LHCN-M2 (cell line): ENCODE measurements around the gene MUC2. TPM values are rescaled to one million over a fixed set of nuclear protein-coding genes. Genes with fewer than 3 reads are reported as not detected.

Experiments used
- DNase-seq: peaks from one replicate; pipeline ENCODE4 v3.0.0-alpha.2; 2012; ENCODE audit warnings: low read depth
- total RNA-seq: library from RNA; depleted of rRNA; stranded (reverse); fragments of >200 nt; gene quantifications from 2 replicates; pipeline ENCODE4 v1.2.3, GENCODE V29; 2014; rRNA removed

Gene MUC2
- total RNA-seq, 1 experiment from 2014 or later, result not detected

DNA sequence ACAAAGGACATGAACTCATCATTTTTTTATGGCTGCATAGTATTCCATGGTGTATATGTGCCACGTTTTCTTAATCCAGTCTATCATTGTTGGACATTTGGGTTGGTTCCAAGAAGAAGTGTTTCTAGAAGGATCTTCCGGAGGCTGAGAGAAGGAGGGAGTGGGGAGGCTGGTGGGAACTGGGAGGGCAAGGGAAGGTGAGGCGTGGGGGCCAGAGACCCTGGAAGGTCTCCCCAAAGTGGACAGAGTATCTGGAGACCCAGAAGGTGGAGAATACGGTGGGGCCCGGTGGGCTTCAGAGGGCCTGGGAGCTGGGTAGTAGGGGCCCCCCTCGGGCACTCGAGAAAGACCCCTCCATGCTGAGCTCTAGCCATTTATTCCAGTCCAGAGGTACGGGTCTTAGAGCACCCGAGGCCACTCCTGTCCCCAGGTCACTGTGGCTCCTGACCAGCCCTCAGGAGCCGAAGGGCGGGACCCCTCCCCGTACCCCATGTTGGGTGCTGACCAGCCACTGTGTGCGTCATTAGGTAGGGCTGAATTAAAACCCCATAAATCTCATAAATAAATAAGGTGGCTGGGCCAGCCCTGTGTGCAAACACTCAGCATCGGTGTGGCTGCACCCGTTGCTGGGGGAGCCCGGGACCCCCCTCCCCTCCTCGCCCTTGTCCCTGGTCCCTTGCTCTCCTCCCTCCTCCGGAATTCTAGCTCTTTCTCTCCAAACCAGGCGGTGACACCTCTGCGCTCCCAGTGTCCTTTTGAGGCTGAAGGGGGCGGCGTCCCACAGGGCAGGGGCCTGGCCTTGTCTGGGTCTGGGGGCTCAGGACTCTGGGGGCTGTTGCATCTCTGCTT is 44.3 kb downstream of the MUC2 start:
- no peak for DNase-seq

DNA sequence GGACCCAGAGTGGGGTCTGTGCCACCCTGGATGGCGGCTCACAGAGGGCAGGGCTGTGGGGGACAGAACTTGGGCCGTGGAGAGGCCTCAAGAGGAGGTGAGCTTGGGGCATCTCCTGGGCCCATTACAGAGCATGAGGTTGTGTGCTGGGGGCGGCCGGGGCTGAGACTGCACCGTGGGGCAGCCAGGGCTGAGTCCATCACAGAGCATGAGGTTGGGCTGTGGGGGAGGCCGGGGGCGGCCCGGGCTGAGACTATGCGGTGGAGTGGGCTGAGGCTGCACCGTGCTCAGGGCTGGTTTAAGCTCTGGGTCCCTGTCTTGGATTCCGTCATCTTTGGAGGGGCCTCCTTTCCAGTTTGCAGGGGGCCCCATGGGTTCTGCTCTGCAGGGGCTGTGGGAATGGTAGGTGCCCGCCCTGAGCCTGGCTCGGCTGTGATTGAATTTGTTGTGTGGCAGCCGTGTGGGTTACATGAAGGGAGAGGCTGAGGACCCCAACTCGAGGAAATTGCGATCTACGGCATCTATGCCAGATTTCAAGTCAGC is 45.0 kb downstream of the MUC2 start:
- DNase-seq, result no peak

DNA sequence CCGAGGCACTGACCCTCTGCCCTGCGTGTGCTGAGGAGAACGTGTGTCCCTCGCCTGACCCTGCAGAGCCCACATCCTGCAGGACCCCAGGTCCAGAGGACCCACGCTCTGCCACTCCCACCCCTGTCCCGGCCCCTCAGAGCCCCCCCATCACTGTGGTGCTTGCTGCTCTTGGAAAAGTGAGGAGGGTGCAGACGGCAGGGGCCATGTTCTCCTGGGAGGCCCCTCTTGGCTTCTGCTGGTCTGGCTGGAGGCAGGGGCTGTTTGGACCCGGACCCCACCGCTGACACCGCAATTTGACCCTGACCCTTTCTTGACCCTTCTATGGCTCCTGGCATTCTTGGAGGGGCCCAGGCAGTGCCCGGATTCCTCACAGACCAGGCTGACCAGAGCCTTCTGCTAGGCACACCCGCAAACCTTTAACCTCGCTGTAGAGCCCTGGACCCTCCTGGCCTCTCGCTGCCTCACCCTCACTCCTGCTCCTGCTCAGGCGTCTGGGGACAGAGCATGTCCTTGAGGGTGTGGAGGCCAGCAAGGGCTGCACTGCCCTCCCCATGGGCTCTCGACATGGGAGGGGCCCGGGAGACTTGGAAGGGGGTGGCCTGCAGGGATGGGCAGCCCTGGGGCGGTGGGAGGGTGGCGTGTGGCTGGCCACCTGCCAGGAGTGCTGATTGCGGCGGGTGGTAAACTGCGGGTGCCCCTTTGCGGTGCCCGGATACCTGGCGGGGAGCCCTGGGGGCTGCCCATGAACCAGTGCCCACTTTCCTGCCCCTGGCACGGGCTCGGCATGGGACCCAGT is 46.1 kb downstream of the MUC2 start:
- no peak for DNase-seq

DNA sequence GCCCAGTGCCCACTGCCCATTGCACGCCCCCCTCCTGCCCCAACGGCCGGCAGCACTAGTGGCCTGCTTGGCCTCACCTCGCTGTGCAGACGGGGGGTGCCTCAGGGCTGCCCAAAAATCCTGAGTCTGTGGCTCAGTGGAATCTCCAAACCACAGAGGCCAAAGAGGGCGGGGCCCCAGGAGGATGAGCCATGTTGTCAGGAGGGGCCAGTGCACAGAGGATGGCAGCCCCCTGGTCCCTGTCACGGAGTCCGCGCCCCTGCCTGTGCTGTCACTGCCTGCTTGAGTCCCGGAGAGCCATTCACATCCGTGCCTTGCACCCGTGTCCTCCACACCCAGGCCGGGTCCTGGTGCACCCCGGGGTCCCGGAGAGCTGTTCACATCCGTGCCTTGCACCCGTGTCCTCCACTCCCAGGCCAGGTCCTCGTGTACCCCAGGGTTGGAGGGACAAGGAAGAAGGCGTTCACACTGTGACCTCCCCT is 46.7 kb downstream of the MUC2 start:
- DNase-seq, result no peak

DNA sequence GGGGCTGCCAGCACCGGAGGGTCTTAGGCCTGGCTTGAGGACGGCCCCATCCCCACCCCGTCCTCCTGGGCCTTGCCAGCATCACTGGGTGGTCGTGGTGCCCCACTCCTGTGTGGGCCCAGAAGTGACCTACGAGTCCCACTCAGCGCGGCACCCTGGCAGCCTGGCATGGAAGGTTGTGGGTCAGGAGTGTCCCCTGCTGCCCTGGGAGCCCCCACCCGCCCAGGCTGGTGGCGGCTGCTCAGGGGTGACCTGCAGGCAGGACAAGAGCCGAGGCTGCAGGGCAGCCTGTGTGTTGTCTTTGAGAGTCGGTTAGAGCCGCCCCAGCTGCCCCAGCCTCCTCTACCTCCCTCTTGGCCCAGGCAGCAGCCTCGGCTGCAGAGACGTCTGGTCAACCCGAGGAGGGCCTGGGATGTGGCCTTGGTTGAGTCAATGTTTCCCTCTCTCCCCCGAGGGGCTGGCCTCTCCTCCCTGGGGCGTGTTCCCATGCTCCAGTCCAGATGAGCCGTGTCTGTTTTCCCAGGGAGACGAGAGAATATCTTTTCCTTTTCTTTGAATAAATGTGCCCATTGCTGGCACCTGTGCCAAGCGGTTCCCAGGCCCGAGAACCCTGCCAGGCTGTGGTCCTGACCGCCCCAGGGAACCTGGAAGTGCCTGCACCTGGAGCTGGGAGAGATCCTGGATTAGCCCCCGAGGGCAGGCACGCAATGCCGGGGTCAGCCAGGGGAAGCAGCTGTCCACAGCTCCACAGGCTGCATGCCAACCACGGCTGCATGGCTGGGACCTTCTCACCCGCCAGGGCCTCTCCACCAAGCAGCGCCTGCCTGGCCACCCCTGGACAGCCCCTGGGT is 47.4 kb downstream of the MUC2 start:
- no peak for DNase-seq

DNA sequence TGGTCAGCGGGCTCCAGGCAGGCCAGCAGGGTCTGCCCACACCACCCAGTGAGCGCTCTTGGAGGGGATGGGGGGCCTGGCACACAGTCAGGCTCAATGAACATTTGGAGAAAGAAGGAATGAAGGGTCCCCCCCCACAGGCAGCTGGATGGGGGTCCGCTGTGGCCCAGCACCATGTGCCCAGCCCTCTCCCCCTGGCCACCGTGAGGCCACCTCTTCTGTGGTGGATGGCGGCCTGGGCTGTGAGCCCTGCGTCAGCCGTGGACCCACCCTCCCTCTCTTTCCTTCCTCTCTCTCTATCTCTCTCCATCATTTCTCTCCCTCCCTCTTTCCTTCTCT is 48.0 kb downstream of the MUC2 start:
- DNase-seq, result no peak

DNA sequence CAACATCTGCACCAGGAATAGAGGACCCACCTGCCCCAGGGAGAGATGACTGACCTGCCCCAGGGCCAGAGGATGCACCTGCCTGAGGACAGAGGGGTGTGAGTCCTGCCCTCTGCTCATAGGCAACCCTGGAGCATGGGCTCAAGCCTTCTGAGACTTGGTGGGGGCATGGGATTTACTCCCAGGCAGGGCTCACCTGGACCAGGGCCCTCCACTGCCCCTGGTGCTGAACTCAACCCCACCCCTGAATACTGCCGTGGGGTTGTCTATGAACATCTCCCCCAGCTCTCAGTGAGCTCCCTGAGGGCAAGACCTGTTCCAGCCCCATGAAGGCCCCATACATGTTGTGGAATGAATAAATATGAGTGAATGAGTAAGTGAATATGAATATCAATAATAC is 49.3 kb downstream of the MUC2 start:
- DNase-seq, result no peak

Other genes with a start within 250 kb of the MUC2 start
- gene CRACR2B, start 247.0 kb upstream of the MUC2 start, total RNA-seq, result 0.40 and 1.3 TPM in 2 replicates
- 840 and 1,028 TPM in 2 replicates for gene CD151, start 241.9 kb upstream of the MUC2 start, total RNA-seq
- gene POLR2L, start 232.3 kb upstream of the MUC2 start, total RNA-seq, result 91.8 and 146 TPM in 2 replicates
- gene TSPAN4, start 232.0 kb upstream of the MUC2 start, total RNA-seq, result 199 and 210 TPM in 2 replicates
- gene CHID1, start 164.1 kb upstream of the MUC2 start, total RNA-seq, result 52.2 and 58.5 TPM in 2 replicates
- gene AP2A2, start 149.0 kb upstream of the MUC2 start, total RNA-seq, result 39.0 and 40.3 TPM in 2 replicates
- not detected in 2 replicates for gene MUC6, start 38.2 kb upstream of the MUC2 start, total RNA-seq
- not detected in 2 replicates for gene MUC5AC, start 83.1 kb downstream of the MUC2 start, total RNA-seq
- not detected in 2 replicates for gene MUC5B, start 148.2 kb downstream of the MUC2 start, total RNA-seq
- gene TOLLIP, start 234.8 kb downstream of the MUC2 start, total RNA-seq, result 31.5 and 42.1 TPM in 2 replicates